NCI-H2081 treated with DMSO at 0.1 percent for 48 hours (cell line): ENCODE measurements around the gene CACNA1B.
"Not testable (repeated sequence)": the region's sequence is repeated elsewhere in the genome, so short reads cannot be mapped to it uniquely, and the experiment has no call there.

Experiments
- DNase-seq: peaks from one replicate; lab custom pipeline; 2025; lab: John Stamatoyannopoulos, UW

The CACNA1B gene

GRCh38 chr9:138073408-138073807 is 195.8 kb downstream of the CACNA1B start:
- no peak for DNase-seq

GRCh38 chr9:138073808-138074207 is 196.2 kb downstream of the CACNA1B start:
- no peak for DNase-seq

- no peak for DNase-seq
These were observed 196.9 kb downstream of the CACNA1B start for GRCh38 chr9:138074516-138074915.

GRCh38 chr9:138075496-138075895 is 197.9 kb downstream of the CACNA1B start:
- no peak for DNase-seq

GRCh38 chr9:138075961-138076649 is 198.5 kb downstream of the CACNA1B start:
- DNase-seq, result no peak

- no peak for DNase-seq
These were observed 199.0 kb downstream of the CACNA1B start for GRCh38 chr9:138076650-138077009.

GRCh38 chr9:138077126-138077525 is 199.5 kb downstream of the CACNA1B start:
- DNase-seq, result no peak

GRCh38 chr9:138077898-138078540 is 200.4 kb downstream of the CACNA1B start:
- DNase-seq, result no peak

GRCh38 chr9:138078846-138079245 is 201.3 kb downstream of the CACNA1B start:
- no peak for DNase-seq

GRCh38 chr9:138080979-138081378 is 203.4 kb downstream of the CACNA1B start:
- no peak for DNase-seq

- DNase-seq, result no peak
These were observed 205.5 kb downstream of the CACNA1B start for GRCh38 chr9:138082918-138083636.

GRCh38 chr9:138083873-138084272 is 206.3 kb downstream of the CACNA1B start:
- no peak for DNase-seq

- DNase-seq, result no peak
These were observed 208.0 kb downstream of the CACNA1B start for GRCh38 chr9:138085568-138085967.

- DNase-seq, result not testable (repeated sequence)
These were observed 214.5 kb downstream of the CACNA1B start for GRCh38 chr9:138092057-138092456.

- DNase-seq, result no peak
These were observed 216.4 kb downstream of the CACNA1B start for GRCh38 chr9:138094028-138094427.

- no peak for DNase-seq
These were observed 218.4 kb downstream of the CACNA1B start for GRCh38 chr9:138095813-138096518.

GRCh38 chr9:138096519-138096845 is 218.9 kb downstream of the CACNA1B start:
- no peak for DNase-seq

- DNase-seq, result no peak
These were observed 220.0 kb downstream of the CACNA1B start for GRCh38 chr9:138097501-138097991.

- DNase-seq, result no peak
These were observed 220.7 kb downstream of the CACNA1B start for GRCh38 chr9:138098116-138098907.

- no peak for DNase-seq
These were observed 221.6 kb downstream of the CACNA1B start for GRCh38 chr9:138098908-138099791.
